IPS-18c (cell line): ENCODE results near the gene TSPAN5.
"Not testable (repeated sequence)": the region's sequence is repeated elsewhere in the genome, so short reads cannot be mapped to it uniquely, and the experiment has no call there.

Source experiments
- H3K4me3 ChIP-seq: 2 replicates; pipeline ENCODE4 v1.7.0; 2013; ENCODE audit warnings: low read depth, mild to moderate bottlenecking, low read length, moderate library complexity; ENCODE audit not compliant: insufficient read depth
- H3K9me3 ChIP-seq: one replicate; pipeline ENCODE4 v1.6.1; 2013; ENCODE audit warnings: mild to moderate bottlenecking, low read length, moderate library complexity; ENCODE audit not compliant: control insufficient read depth, insufficient read depth

Gene TSPAN5

GRCh38 chr4:98557194-98557892 is 101.1 kb downstream of the TSPAN5 start:
- H3K9me3 ChIP-seq, result no peaks in the 10 kb centered on the region
- H3K4me3 ChIP-seq, result no peak overlapping the region

- Histone ChIP-seq H3K4me3 (no peak overlapping the region), H3K9me3 (no peaks in the 10 kb centered on the region)
Observed at GRCh38 chr4:98556451-98556850, 102.0 kb downstream of the TSPAN5 start.

DNA sequence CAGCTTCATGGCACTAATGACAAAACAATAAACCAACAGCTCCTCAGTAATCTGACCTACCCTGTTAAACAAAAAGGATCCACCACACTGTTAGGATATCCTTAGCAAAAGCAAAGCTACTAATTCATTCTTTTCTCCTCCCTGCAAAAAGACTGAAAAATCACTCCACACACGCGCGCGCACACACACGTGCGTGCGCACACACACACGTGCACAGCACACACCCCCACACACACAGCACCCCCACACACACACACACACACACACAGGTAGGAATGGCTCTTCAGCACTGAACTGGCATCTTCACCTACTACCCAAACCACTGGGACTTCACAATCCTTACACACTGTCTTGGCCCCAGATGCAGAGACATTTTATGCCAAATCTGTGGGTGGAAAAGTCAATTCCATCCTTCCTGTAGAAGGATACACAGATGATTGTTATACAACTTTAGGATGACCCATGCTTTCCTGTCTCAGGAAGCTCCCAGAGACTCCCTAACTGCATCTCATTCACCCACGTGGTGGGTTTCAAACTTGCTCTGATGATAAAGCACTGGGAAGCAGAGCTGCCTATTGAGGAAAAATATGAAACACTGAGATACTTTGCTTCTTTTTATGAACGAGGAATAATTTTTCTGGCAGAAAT is 102.5 kb downstream of the TSPAN5 start:
- Histone ChIP-seq H3K4me3 (no peak overlapping the region), H3K9me3 (no peaks in the 10 kb centered on the region)

GRCh38 chr4:98546910-98547594 is 111.4 kb downstream of the TSPAN5 start:
- Histone ChIP-seq H3K9me3 (no peaks in the 10 kb centered on the region), H3K4me3 (no peak overlapping the region)

GRCh38 chr4:98544818-98545414 is 113.5 kb downstream of the TSPAN5 start:
- H3K4me3 ChIP-seq, result no peak overlapping the region
- H3K9me3 ChIP-seq, result no peaks in the 10 kb centered on the region

DNA sequence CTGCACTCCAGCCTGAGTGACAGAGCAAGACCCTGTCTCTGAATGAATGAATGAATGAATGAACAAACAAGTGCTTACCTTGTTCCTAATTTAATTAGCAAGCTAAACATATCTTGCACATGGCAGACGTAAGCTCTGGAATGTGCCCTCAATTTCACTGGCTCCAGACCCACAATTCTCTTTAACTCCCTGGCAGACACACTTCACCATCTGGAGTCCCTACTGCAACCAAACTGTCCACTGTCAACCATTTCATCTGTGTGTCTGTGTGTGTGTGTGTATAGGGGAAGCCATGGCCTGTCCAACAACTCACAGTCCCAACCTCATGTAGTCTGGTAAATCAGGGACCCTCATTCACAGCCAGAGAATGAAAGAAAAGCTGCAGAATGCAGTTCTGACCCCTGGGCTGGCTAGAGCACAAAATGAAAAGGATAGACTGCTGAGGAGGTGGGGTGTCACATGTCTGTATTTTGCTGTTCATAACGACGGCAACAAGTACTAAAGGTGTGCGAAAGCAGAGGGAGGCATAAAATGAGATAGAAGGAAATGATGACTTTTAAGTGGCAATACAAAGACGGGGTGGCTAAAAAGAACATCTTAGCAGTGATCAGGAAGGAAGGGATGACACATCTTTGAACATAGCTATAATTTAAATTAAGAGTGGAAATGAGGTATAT is 114.1 kb downstream of the TSPAN5 start:
- Histone ChIP-seq H3K9me3 (no peaks in the 10 kb centered on the region), H3K4me3 (no peak overlapping the region)

DNA sequence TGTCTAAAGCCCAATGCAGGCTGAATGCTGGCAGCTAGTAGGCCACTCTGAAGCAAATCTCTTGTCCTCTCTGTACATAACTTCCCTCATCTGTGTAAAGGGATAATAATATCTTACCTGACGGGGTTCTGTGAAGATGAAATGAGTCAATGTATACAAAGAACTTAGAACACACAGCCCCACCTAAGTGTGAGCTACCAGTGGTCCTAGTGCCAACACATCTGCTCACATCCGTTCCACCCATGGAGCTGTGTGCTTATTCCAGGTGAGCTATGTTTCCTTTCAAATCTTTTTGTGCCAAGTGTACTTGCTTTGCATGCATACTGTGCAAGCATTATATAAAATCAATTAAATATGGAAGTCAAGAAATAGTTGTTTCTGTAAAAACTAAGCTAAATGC is 116.4 kb downstream of the TSPAN5 start:
- no peak overlapping the region for H3K4me3 ChIP-seq
- H3K9me3 ChIP-seq, result no peaks in the 10 kb centered on the region

DNA sequence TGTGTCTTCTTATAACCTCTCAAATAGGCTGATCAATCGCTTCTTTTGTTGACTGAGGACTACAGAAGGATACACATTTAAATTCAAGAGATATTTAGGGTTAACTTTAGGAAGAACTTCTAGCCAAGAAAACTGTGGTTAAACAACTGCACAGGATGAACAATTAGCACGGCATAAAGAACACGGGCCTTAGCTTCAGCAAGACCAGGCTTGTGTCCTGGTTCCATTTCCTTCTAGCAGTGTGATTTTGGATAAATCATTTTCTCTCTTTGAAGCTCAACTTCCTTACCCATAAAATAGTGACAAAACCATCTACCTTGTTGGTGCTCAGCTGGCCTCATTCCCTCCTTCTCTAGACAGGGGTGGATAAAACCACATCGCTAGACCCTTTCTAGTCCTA is 117.6 kb downstream of the TSPAN5 start:
- Histone ChIP-seq H3K4me3 (no peak overlapping the region), H3K9me3 (no peaks in the 10 kb centered on the region)

DNA sequence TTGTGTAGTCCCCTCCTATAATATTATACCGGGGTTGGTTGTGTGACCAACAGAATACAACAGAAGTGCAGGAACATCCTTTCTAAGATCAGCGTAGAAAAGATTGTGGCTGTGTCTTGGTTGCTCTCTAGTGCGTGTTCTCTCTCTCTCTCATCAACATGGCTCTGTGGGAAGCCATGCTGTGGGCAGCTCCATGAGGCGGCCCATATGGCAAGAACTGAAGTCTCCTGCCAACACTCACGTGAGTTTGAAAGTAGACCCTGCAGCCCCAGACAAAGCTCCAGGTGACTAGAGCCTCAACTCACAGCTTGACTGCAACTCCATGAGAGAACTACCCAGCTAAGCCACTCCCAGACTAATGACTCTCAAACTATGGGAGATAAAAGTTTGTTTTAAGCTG is 118.7 kb downstream of the TSPAN5 start:
- Histone ChIP-seq H3K9me3 (no peaks in the 10 kb centered on the region), H3K4me3 (no peak overlapping the region)

- Histone ChIP-seq H3K4me3 (no peak overlapping the region), H3K9me3 (no peaks in the 10 kb centered on the region)
Observed at GRCh38 chr4:98539299-98539698, 119.1 kb downstream of the TSPAN5 start.

- no peaks in the 10 kb centered on the region for H3K9me3 ChIP-seq
- H3K4me3 ChIP-seq, result no peak overlapping the region
Observed at GRCh38 chr4:98536631-98537030, 121.8 kb downstream of the TSPAN5 start.

GRCh38 chr4:98534146-98534545 is 124.3 kb downstream of the TSPAN5 start:
- not testable (repeated sequence) for H3K4me3 ChIP-seq, H3K9me3 ChIP-seq

GRCh38 chr4:98530572-98530971 is 127.8 kb downstream of the TSPAN5 start:
- H3K9me3 ChIP-seq, result no peaks in the 10 kb centered on the region
- no peak overlapping the region for H3K4me3 ChIP-seq

GRCh38 chr4:98529970-98530569 is 128.3 kb downstream of the TSPAN5 start:
- Histone ChIP-seq H3K9me3 (no peaks in the 10 kb centered on the region), H3K4me3 (no peak overlapping the region)

- Histone ChIP-seq H3K4me3 (no peak overlapping the region), H3K9me3 (no peaks in the 10 kb centered on the region)
Observed at GRCh38 chr4:98528882-98529281, 129.5 kb downstream of the TSPAN5 start.

DNA sequence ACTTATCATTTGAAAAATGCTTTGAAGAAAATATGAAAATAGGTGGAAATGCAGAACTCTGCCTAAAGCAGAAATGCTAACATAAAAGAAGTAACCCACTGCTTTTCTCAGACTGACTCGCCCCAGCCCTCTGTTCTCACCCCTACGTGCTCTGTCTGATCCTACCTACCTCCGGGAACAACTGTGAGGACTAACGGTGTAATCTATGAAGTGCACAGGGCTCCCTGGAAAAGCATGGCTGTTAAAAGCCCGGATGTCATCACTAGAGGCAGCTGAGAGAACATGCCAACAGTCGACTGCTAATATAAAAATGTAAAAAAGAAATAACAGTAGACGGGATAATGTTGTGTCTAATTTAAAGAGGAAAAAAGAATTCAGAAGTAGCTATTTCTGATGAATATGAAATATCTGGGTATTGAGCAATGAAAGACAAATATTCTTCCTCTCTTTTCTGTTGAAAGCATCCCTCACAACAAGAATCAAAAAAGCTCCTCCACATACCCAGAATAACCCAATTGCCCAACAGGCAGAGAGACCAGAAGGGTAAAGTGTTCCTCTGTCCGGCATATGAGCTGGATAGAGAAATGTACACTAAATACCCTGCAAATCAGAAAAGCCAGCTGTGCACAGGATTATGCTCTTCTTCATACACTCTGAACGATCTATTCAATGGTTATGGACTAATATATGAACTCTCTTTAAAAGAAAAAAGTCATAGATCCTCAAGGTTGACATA is 130.7 kb downstream of the TSPAN5 start:
- no peaks in the 10 kb centered on the region for H3K9me3 ChIP-seq
- no peak overlapping the region for H3K4me3 ChIP-seq

DNA sequence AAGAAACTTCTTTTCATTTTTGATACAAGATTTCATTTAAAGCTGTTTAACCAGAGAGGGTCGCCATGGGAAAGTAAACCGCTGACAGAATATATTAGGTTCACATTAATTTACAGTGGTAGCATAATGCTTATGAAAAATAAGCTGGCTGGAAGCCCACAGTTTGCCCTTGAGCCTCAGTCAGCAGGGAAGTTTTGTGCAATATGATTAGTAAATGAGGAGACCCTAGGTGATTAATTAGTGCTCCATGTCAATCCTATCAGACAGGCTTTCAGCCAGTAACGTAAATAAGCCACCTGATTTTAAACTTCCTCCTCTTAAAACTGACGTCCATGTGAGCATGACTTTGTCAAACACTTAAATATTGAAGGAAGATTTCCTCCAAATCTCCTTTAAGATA is 134.2 kb downstream of the TSPAN5 start:
- no peak overlapping the region for H3K4me3 ChIP-seq

More for the DNA sequence above, 134.2 kb downstream of the TSPAN5 start:
- H3K9me3 ChIP-seq, result no peaks in the 10 kb centered on the region
